Caki2 (cell line): ENCODE results near the gene FKBP4. TPM values are rescaled to one million over a fixed set of nuclear protein-coding genes. Genes with fewer than 3 reads are reported as not detected.

Experiments
- DNase-seq: peaks from one replicate; pipeline ENCODE4 v3.0.0-alpha.2; 2015; ENCODE audit warnings: low read depth
- in situ Hi-C: cut with HindIII; loops from 2 replicates; pipeline ENCODE4 v1.10.0; 2016; ENCODE audit warnings: low sequenced_read_pairs, low pct_unique_long_range_greater_than_20kb, mixed read lengths
- total RNA-seq: library from RNA; depleted of rRNA; stranded (reverse); fragments of >200 nt; shearing (Covaris generic); gene quantifications from 2 replicates; pipeline ENCODE4 v1.2.3, GENCODE V29; 2014; ENCODE audit warnings: low replicate concordance

FKBP4 gene
- total RNA-seq, 1 experiment from 2014 or later: 77.6 TPM

GRCh38 chr12:2803635-2804392 lies 9.0 kb downstream of the FKBP4 start:
- in situ Hi-C loops: no loop called here
- DNase-seq: no peak

GRCh38 chr12:2804393-2805142 lies 9.8 kb downstream of the FKBP4 start:
- peak; percentile 83 for DNase-seq

GRCh38 chr12:2805143-2805520 lies 10.4 kb downstream of the FKBP4 start:
- no peak for DNase-seq
- in situ Hi-C loops: no loop called here

More at GRCh38 chr12:2804393-2805142, 9.8 kb downstream of the FKBP4 start:
- in situ Hi-C loops: no loop called here

GRCh38 chr12:2806700-2807099 lies 11.9 kb downstream of the FKBP4 start:
- in situ Hi-C loops: no loop called here
- DNase-seq: no peak

GRCh38 chr12:2811801-2812200 lies 17.0 kb downstream of the FKBP4 start:
- DNase-seq: no peak
- in situ Hi-C loops: no loop called here

GRCh38 chr12:2812290-2813213 lies 17.8 kb downstream of the FKBP4 start, which contains the start of gene ITFG2:
Gene ITFG2 (plus strand): TSS chr12:2812668. CDS start chr12:2812761, 93 bp downstream.
- in situ Hi-C loops: no loop called here
- peak; percentile 99 for DNase-seq

- DNase-seq: peak; percentile 53
- in situ Hi-C loops: no loop called here
Measured at GRCh38 chr12:2813214-2814185, 18.7 kb downstream of the FKBP4 start.

GRCh38 chr12:2819810-2820209 lies 25.0 kb downstream of the FKBP4 start:
- DNase-seq: no peak
- in situ Hi-C loops: no loop called here

- in situ Hi-C loops: no loop called here
Measured at GRCh38 chr12:2820432-2820831, 25.7 kb downstream of the FKBP4 start.

GRCh38 chr12:2823483-2823882 lies 28.7 kb downstream of the FKBP4 start:
- in situ Hi-C loops: no loop called here
- DNase-seq: no peak

More at GRCh38 chr12:2820432-2820831, 25.7 kb downstream of the FKBP4 start:
- no peak for DNase-seq

- in situ Hi-C loops: no loop called here
- DNase-seq: no peak
Measured at GRCh38 chr12:2824541-2824940, 29.8 kb downstream of the FKBP4 start.

- DNase-seq: no peak
- in situ Hi-C loops: no loop called here
Measured at GRCh38 chr12:2825132-2825531, 30.4 kb downstream of the FKBP4 start.

GRCh38 chr12:2826036-2826435 lies 31.3 kb downstream of the FKBP4 start:
- in situ Hi-C loops: no loop called here
- DNase-seq: no peak

- no peak for DNase-seq
- in situ Hi-C loops: no loop called here
Measured at GRCh38 chr12:2826721-2827515, 32.1 kb downstream of the FKBP4 start.

- in situ Hi-C loops: no loop called here
- DNase-seq: no peak
Measured at GRCh38 chr12:2829275-2829674, 34.5 kb downstream of the FKBP4 start.

GRCh38 chr12:2832550-2833127 lies 37.9 kb downstream of the FKBP4 start:
- in situ Hi-C loops: no loop called here

More at GRCh38 chr12:2832550-2833127, 37.9 kb downstream of the FKBP4 start:
- no peak for DNase-seq
